ENCODE results near the gene CCDC13. TPM values are rescaled to one million over a fixed set of nuclear protein-coding genes. Genes with fewer than 3 reads are reported as not detected.

The CCDC13 gene
- total and polyA plus RNA-seq, 7 experiments from 2014 or later: 0.34 to 1.5 (median 0.70) TPM; not detected in 2

- H3K4me3 Mint-ChIP-seq: no peak overlapping the region
- ChIA-PET CTCF (interaction anchor here (0.5 to 0.9 kb wide), 2 partner anchors 77 to 153 kb away, joined by 3 to 4 read pairs; no protein-coding TSS in a partner anchor), POLR2A (no interaction called here)
- no peaks in the 10 kb centered on the region for H3K36me3 ChIP-seq (ENCODE audit: control insufficient read depth in 2 of 3, insufficient read depth in 3 of 3, low read length in 3 of 3)
- H3K4me3 ChIP-seq (ENCODE audit: low read length): no peak overlapping the region
- no peaks in the 10 kb centered on the region for H3K4me1 ChIP-seq (ENCODE audit: control insufficient read depth in 2 of 2, insufficient read depth in 2 of 2, low read length in 2 of 2)
- H3K27ac ChIP-seq (ENCODE audit: low read depth, low read length): no peak overlapping the region
- peaks cover 0 to 7% (median 0%) of the 10 kb centered on the region in 7 donors for H3K4me1 Mint-ChIP-seq
- no peaks in the 10 kb centered on the region for H3K36me3 Mint-ChIP-seq
- no peaks in the 10 kb centered on the region for H3K27me3 ChIP-seq (ENCODE audit: control insufficient read depth in 2 of 2, insufficient read depth in 2 of 2, low read length in 2 of 2)
- intact Hi-C loops (cut with micrococcal nuclease): no loop called here
- no peaks in the 10 kb centered on the region for H3K9me3 Mint-ChIP-seq
- H3K27me3 Mint-ChIP-seq: peaks cover 0 to 28% (median 0%) of the 10 kb centered on the region in 5 donors
- ATAC-seq (peak; percentile 79), DNase-seq (no peak)
- no peak overlapping the region for H3K27ac Mint-ChIP-seq
- H3K9me3 ChIP-seq (ENCODE audit: control insufficient read depth in 2 of 3, low read length in 3 of 3): no peaks in the 10 kb centered on the region
Observed at GRCh38 chr3:42762046-42762724, 10.9 kb downstream of the CCDC13 start.

GRCh38 chr3:42758126-42758525 is 14.9 kb downstream of the CCDC13 start:
- H3K27me3 Mint-ChIP-seq: peaks cover 0 to 18% (median 0%) of the 10 kb centered on the region in 5 donors
- ATAC-seq (no peak), DNase-seq (peak in 1 of 9 donors; percentile 8)
- Histone ChIP-seq H3K27ac (ENCODE audit: low read depth, low read length) (no peak overlapping the region), H3K4me1 (ENCODE audit: control insufficient read depth in 2 of 2, insufficient read depth in 2 of 2, low read length in 2 of 2) (no peaks in the 10 kb centered on the region), H3K36me3 (ENCODE audit: control insufficient read depth in 2 of 3, insufficient read depth in 3 of 3, low read length in 3 of 3) (no peaks in the 10 kb centered on the region), H3K9me3 (ENCODE audit: control insufficient read depth in 2 of 3, low read length in 3 of 3) (no peaks in the 10 kb centered on the region), H3K4me3 (ENCODE audit: low read length) (no peak overlapping the region), H3K27me3 (ENCODE audit: control insufficient read depth in 2 of 2, insufficient read depth in 2 of 2, low read length in 2 of 2) (no peaks in the 10 kb centered on the region)
- H3K9me3 Mint-ChIP-seq: no peaks in the 10 kb centered on the region
- CTCF ChIA-PET: interaction anchor here (1.0 to 2.0 kb wide), 2 partner anchors 10 to 22 kb away, joined by 5 to 9 read pairs; no protein-coding TSS in a partner anchor
- peaks cover 0 to 10% (median 4%) of the 10 kb centered on the region in 7 donors for H3K4me1 Mint-ChIP-seq
- H3K36me3 Mint-ChIP-seq: no peaks in the 10 kb centered on the region
- H3K4me3 Mint-ChIP-seq: no peak overlapping the region
- intact Hi-C loops (cut with micrococcal nuclease): loop anchor here in 1 of 2 donors (5.0 kb wide), 1 partner anchor 256 kb away; the partner anchor contains the start of gene VIPR1
- POLR2A ChIA-PET: interaction anchor here (0.7 kb wide), 1 partner anchor 153 kb away, joined by 5 read pairs; no protein-coding TSS in a partner anchor
- no peak overlapping the region for H3K27ac Mint-ChIP-seq

- Mint-ChIP-seq H3K4me3 (no peak overlapping the region), H3K9me3 (no peaks in the 10 kb centered on the region), H3K4me1 (peaks cover 0 to 10% (median 4%) of the 10 kb centered on the region in 7 donors), H3K27ac (peak overlapping the region in 2 of 9 donors; percentile 30 to 44), H3K27me3 (peaks cover 0 to 18% (median 0%) of the 10 kb centered on the region in 5 donors), H3K36me3 (peaks cover 0 to 3% (median 0%) of the 10 kb centered on the region in 5 donors)
- Histone ChIP-seq H3K27me3 (ENCODE audit: control insufficient read depth in 2 of 2, insufficient read depth in 2 of 2, low read length in 2 of 2) (no peaks in the 10 kb centered on the region), H3K36me3 (ENCODE audit: control insufficient read depth in 2 of 3, insufficient read depth in 3 of 3, low read length in 3 of 3) (no peaks in the 10 kb centered on the region), H3K4me1 (ENCODE audit: control insufficient read depth in 2 of 2, insufficient read depth in 2 of 2, low read length in 2 of 2) (no peaks in the 10 kb centered on the region), H3K4me3 (ENCODE audit: low read length) (no peak overlapping the region), H3K9me3 (ENCODE audit: control insufficient read depth in 2 of 3, low read length in 3 of 3) (no peaks in the 10 kb centered on the region), H3K27ac (ENCODE audit: low read depth, low read length) (no peak overlapping the region)
- intact Hi-C loops (cut with micrococcal nuclease): loop anchor here in 1 of 2 donors (5.0 kb wide), 1 partner anchor 254 kb away; the partner anchor contains the start of gene VIPR1
- no peak for DNase-seq
- CTCF ChIA-PET: interaction anchor here (0.6 to 2.0 kb wide), 6 partner anchors 9 to 1138 kb away, joined by 3 to 9 read pairs (median 4); no protein-coding TSS in a partner anchor
- POLR2A ChIA-PET: no interaction called here
- no peak for ATAC-seq
Observed at GRCh38 chr3:42756681-42757213, 16.3 kb downstream of the CCDC13 start.

- Histone ChIP-seq H3K9me3 (ENCODE audit: control insufficient read depth in 2 of 3, low read length in 3 of 3) (no peaks in the 10 kb centered on the region), H3K36me3 (ENCODE audit: control insufficient read depth in 2 of 3, insufficient read depth in 3 of 3, low read length in 3 of 3) (no peaks in the 10 kb centered on the region), H3K4me3 (ENCODE audit: low read length) (no peak overlapping the region), H3K27me3 (ENCODE audit: control insufficient read depth in 2 of 2, insufficient read depth in 2 of 2, low read length in 2 of 2) (no peaks in the 10 kb centered on the region), H3K4me1 (ENCODE audit: control insufficient read depth in 2 of 2, insufficient read depth in 2 of 2, low read length in 2 of 2) (no peaks in the 10 kb centered on the region), H3K27ac (ENCODE audit: low read depth, low read length) (no peak overlapping the region)
- ChIA-PET POLR2A (no interaction called here), CTCF (interaction anchor here (0.6 to 1.8 kb wide), 7 partner anchors 10 to 254 kb away, joined by 3 to 11 read pairs (median 3); no protein-coding TSS in a partner anchor)
- peaks cover 0 to 3% (median 0%) of the 10 kb centered on the region in 5 donors for H3K36me3 Mint-ChIP-seq
- DNase-seq: peak in 4 of 9 donors; percentile 12 to 21 (median 20)
- intact Hi-C loops (cut with micrococcal nuclease): loop anchor here in 1 of 2 donors (1.0 to 5.0 kb wide), 2 partner anchors 12 to 254 kb away; partner anchors contain the start of gene VIPR1
- no peaks in the 10 kb centered on the region for H3K9me3 Mint-ChIP-seq
- peaks cover 0 to 16% (median 0%) of the 10 kb centered on the region in 5 donors for H3K27me3 Mint-ChIP-seq
- peak; percentile 65 for ATAC-seq
- peak overlapping the region in 1 of 9 donors; percentile 41 for H3K27ac Mint-ChIP-seq
- no peak overlapping the region for H3K4me3 Mint-ChIP-seq
- peaks cover 0 to 6% (median 4%) of the 10 kb centered on the region in 7 donors for H3K4me1 Mint-ChIP-seq
Observed at GRCh38 chr3:42755681-42756578, 17.1 kb downstream of the CCDC13 start.

GRCh38 chr3:42753757-42754156 is 19.3 kb downstream of the CCDC13 start:
- H3K9me3 ChIP-seq (ENCODE audit: control insufficient read depth in 2 of 3, low read length in 3 of 3): no peaks in the 10 kb centered on the region
- no peak for DNase-seq
- peaks cover 0 to 12% of the 10 kb centered on the region in 2 donors for H3K4me1 ChIP-seq (ENCODE audit: control insufficient read depth in 2 of 2, insufficient read depth in 2 of 2, low read length in 2 of 2)
- H3K27ac Mint-ChIP-seq: no peak overlapping the region
- no peak overlapping the region for H3K4me3 Mint-ChIP-seq
- ChIA-PET POLR2A (no interaction called here), CTCF (interaction anchor here (1.3 kb wide), 1 partner anchor 9 kb away, joined by 4 read pairs; no protein-coding TSS in a partner anchor)
- intact Hi-C loops (cut with micrococcal nuclease): loop anchor here in 1 of 2 donors (5.0 kb wide), 1 partner anchor 251 kb away; the partner anchor contains the start of gene VIPR1
- no peaks in the 10 kb centered on the region for H3K36me3 ChIP-seq (ENCODE audit: control insufficient read depth in 2 of 3, insufficient read depth in 3 of 3, low read length in 3 of 3)
- peaks cover 5 to 17% (median 13%) of the 10 kb centered on the region in 7 donors for H3K4me1 Mint-ChIP-seq
- H3K36me3 Mint-ChIP-seq: peaks cover 0 to 3% (median 0%) of the 10 kb centered on the region in 5 donors
- no peak overlapping the region for H3K27ac ChIP-seq (ENCODE audit: low read depth, low read length)
- no peaks in the 10 kb centered on the region for H3K27me3 ChIP-seq (ENCODE audit: control insufficient read depth in 2 of 2, insufficient read depth in 2 of 2, low read length in 2 of 2)
- H3K4me3 ChIP-seq (ENCODE audit: low read length): no peak overlapping the region
- no peak for ATAC-seq
- H3K27me3 Mint-ChIP-seq: peaks cover 0 to 12% (median 0%) of the 10 kb centered on the region in 5 donors
- H3K9me3 Mint-ChIP-seq: no peaks in the 10 kb centered on the region

- ATAC-seq: no peak
- Histone ChIP-seq H3K4me3 (ENCODE audit: low read length) (no peak overlapping the region), H3K9me3 (ENCODE audit: control insufficient read depth in 2 of 3, low read length in 3 of 3) (no peaks in the 10 kb centered on the region), H3K36me3 (ENCODE audit: control insufficient read depth in 2 of 3, insufficient read depth in 3 of 3, low read length in 3 of 3) (no peaks in the 10 kb centered on the region), H3K27ac (ENCODE audit: low read depth, low read length) (no peak overlapping the region), H3K27me3 (ENCODE audit: control insufficient read depth in 2 of 2, insufficient read depth in 2 of 2, low read length in 2 of 2) (no peaks in the 10 kb centered on the region), H3K4me1 (ENCODE audit: control insufficient read depth in 2 of 2, insufficient read depth in 2 of 2, low read length in 2 of 2) (peaks cover 4 to 19% of the 10 kb centered on the region in 2 donors)
- Mint-ChIP-seq H3K27me3 (peaks cover 0 to 6% (median 0%) of the 10 kb centered on the region in 5 donors), H3K9me3 (no peaks in the 10 kb centered on the region), H3K36me3 (peaks cover 0 to 3% (median 0%) of the 10 kb centered on the region in 5 donors), H3K27ac (no peak overlapping the region), H3K4me3 (no peak overlapping the region), H3K4me1 (peaks cover 12 to 23% (median 19%) of the 10 kb centered on the region in 7 donors)
- ChIA-PET CTCF (no interaction called here), POLR2A (no interaction called here)
- no peak for DNase-seq
- intact Hi-C loops (cut with micrococcal nuclease): loop anchor here in 1 of 2 donors (5.0 kb wide), 1 partner anchor 251 kb away; the partner anchor contains the start of gene VIPR1
Observed at GRCh38 chr3:42752961-42753360, 20.1 kb downstream of the CCDC13 start.

Data from naive thymus-derived CD4-positive, alpha-beta T cell (primary cell).